Measurements from ENCODE around the gene GRIP2.

The GRIP2 gene

DNA sequence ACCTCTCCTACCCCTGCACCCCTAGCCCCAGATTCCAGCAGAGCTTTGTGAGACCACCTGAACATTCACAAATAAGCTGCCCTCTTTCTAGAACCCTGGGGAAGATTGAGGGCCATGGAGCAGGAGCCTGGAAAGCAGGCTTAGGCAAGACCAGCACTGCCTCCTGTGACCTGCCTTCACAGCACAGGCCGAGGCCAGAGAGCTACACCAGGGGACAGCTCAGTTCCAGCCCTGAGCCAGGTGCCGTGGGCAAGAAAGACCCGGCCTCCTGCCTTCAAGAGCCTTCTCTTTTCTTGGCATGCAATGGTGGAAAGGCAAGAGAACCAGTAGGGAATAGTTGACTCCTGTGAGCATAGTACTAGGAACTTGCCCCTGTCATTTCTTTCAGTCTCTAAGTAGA lies 89.6 kb downstream of the GRIP2 start:
- no peak for DNase-seq

DNA sequence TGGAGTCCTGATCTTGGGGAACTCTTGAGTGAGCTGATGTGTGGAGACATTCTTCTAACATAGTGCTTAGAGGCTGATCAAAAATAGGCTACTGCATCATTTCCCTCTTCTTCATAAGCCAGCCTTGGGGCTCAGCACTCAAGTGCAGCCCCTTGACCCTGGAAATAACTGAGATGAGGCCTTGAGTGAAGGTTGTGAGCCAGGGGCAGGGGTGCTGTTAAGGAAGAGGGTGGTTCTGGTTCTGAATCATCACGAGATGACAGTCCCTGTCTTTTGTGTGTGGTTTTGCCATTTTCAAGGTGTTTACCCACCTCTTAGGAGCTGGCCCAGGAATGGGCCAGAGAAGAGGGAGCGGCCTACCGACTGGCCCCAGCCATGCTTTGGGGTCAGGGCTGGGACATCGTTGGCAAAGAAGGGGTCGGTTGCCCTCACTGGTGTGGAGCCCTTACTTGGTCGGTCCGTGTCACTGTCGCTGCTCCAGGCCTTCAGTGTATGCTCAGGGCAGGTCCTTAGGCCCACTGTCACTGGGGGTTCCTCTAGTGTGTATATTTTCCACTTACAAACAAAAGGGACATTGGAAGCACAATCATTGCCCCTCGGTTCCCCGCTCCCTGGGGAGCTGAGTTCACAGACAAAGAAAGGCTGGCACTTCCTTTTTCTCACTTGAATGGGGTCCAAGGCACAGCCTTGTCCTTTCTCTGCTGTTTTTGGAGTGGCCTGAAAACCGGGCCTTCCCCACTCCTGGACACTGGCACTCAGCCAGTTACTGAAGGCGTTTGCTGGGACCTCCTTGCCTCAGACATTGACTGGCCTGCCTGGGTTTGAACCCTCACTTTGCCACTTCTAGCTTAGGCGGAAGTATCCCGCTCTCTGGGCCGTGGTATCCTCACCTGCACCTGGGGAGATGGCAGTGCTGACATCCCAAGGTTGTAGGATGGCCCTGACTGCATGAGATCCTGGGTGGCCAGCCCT lies 91.1 kb downstream of the GRIP2 start:
- no peak for DNase-seq

DNA sequence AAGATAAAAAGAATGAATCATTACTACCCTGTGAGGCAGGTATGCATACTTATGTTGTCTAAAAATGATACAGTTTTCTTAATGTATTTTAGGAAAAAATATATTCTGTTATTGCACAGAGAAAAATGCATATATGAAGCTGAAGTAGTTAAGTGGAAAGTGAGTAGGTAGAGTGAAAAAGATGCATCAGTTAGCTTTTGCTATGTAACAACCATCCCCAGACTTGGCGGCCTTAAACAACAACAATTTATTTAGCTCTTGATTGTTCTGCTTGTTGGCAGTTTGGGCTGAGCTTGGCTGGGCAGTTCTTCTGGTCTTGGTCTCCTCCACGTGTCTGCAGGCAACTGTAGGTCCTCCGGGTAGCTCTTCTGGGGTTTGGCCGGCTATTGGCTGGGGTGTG lies 92.1 kb downstream of the GRIP2 start:
- DNase-seq = no peak

DNA sequence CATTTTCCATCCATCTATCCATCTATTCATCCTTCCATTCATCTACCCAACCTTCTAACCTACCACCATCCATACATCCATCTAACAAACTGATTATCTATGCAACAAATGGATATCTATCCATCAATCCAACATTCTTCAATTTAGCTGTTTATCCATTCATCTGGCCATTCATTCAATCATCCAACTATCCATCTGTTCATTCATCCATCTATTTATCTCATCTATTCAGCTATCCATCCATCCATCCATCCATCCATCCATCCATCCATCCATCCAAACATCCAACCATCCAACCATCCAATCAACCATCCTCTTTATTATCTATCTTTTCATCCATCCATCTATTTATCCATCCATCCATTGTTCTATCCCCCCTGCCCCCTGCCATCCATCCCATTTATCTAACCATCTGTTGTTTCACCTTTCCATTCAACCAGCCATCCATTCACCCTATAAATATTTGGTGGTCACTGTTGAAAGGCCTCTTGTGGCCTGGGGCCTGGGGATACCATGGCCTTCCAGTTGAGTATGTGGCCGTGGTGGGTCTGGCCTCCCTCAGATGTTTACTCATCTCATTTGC lies 93.1 kb downstream of the GRIP2 start:
- no peak for DNase-seq

DNA sequence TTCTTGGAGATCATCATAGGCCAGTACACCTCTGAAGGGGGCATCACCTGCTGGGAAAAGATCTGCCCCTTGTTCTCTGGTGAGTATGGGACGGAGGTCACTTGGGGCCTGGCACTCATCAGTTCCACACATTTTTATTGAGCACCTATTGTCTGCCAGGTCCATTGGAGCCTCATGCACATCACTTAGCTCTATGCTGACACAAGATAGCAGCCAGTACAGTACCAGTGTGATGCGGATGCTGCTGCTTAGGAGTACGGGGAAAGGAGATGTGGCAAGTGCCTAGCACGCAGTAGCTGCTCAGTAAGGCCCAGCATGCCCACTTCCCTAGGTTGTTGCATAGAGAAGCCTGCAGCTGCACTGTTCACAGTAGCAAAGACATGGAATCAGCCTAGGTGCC lies 94.4 kb downstream of the GRIP2 start:
- no peak for DNase-seq

DNA sequence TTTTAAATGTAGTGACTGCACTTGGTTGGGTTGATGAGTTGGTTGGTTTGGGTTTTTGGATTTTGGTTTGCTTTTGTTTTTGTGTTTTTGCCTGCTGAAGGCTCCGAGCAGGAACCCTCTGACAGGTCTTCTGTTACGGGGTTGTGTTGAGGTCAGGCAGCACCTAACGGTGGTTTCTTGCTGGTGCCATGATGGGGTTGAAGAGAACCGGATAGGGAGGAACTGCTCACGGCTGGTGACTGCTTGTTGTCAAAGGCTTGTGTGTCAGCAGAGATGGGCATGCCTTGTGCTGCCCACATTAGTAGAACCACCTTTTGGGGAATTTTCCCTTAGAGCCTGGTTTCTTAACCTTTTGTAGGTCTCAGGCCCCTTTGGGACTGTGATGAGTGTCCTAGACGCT lies 95.8 kb downstream of the GRIP2 start:
- DNase-seq = no peak

DNA sequence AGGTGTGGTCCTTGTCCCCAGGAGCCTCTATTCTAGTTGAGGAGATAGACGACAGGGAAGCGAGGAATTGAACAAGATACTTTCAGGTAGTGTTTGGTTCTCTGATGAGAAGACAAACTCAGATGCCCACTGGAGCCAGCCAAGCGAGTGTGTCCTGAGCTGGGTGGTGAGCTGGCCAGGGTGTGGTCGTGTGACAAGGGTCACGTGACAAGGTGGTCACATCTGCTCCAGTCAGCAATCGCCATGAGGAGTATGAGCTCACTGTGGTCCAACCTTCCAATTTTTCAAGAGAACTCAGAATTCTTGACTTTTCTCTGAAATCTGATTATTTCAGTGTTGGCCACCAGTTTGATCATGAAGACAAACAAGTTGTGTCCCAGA lies 98.2 kb downstream of the GRIP2 start:
- DNase-seq = no peak

DNA sequence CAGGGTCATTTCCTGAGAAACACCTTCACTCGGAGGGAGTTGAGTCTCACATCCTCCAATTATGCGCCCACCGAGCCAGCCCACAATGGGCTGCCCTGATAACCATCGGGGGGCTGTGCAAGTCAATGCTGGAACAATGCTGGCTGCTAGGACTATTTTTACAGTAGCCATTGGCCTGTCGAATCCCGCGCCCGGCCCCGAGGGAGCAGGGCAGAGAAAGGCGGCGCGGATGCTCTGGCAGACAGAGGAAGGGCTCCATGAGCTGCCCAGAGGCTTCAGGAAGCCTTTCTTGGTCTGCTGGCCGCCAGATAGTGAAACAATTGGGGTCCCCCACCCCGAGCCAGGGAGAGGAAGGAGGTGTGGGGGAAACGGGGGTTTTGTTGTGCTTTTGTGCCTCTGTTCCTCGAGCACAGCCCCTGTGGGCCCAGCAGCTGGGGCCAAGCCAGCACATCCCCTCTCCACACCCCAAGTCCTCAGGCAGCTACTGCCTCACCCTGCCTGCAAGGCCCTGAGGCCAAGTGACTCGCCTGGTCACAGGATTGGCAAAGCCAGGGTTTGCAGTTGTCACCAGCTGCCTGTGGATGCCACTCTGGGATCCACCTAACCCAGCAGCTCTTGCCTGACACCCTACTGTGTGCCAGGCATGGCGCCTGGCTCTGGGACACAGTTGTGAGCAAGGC lies 98.8 kb downstream of the GRIP2 start:
- no peak for DNase-seq

DNA sequence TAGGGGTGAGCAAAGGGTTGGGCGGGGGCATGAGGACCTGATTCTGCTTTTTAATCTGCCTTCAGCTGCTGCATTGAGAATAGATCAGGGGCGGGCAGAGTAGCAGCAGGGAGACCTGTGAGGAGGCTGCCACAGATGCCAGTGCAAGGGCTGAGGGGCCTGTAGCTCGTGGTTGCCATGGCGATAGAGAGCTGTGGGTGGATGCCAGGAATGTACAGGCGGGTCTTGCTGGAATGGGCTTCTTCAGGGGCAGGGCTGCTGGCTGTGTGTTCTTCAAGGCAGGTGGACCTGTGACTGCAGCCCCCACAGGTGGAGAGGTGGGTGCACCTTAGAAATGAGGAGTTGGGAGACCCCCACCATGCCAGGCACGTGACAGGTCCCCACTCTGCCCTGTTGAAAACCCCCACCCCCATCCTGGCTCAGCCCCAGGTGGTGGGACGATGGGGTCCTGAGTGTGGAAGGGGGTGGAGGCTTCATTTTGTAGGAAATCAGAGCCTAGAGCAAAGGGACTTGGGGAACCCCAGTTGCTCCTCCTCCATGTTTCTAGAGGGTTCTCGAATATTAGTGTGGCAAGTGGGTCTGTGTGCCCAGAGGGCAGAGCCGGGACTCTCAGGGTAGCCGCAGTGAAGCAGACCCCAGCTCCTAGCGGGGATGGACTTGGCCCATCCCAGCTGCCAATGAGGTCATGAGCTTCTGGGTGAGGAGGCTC lies 99.5 kb downstream of the GRIP2 start:
- no peak for DNase-seq

DNA sequence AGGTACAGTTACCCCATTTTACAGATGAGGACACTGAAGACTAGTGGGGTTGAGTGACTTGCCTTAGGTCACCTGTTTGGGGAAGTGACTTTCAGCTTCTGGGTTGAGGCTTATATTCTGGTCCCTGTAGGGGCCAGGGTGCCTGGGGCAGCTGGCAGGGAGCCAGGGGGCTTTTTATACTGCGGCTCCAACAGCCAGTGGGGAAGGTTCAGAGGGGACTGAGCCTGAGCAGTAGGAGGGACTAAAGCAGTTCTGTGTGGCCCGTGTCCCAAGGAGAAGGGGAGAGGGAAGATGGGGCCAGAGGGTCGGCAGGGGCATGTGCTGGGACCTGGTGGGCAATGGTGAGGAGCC lies 100.0 kb downstream of the GRIP2 start:
- no peak for DNase-seq

DNA sequence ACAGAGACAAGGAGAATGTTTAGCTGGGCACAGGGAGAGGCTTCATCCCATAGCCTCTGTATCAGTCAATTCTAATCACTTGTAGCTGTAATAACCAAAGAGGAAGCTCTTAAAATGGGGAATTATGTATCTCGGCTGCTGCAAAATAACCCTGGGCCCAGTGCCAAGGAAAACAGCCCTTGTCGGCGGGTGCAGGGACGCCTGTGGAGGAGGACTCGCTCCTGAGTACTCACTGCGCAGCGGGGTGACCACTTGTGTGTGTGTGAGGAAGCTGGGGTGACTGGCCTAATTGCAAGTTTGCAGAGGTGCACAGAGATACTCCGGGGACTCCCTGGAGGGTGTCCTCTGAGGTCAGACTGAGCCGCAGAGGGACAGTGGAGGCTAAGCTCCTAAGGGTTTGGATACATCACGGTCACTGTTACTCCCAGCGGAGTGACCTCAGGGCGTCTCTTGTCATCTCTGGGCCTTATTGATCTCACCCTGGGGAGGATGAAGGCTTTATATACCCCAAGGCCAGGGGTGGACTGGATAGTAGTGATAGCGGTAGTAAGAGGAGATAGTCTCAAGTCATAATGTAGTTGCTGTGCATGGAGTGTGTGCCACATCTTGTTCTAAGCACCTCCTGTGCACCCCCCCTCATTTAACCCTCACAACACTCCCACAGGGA lies 100.5 kb downstream of the GRIP2 start:
- no peak for DNase-seq

Measured in CD4-positive, alpha-beta T cell treated with Interleukin-4 for 4 hours (primary cell).